GM21360 (cell line): ENCODE results near the gene CARMIL1.

Experiments used
- ATAC-seq: cut with Tn5 transposase; IDR thresholded peaks from one replicate; pipeline ENCODE4 v1.9.1; 2021; ENCODE audit warnings: mild to moderate bottlenecking, moderate library complexity; ENCODE audit not compliant: unreplicated experiment

The CARMIL1 gene

GRCh38 chr6:25497383-25498040 lies 218.3 kb downstream of the CARMIL1 start:
- no peak for ATAC-seq

GRCh38 chr6:25498505-25498904 lies 219.3 kb downstream of the CARMIL1 start:
- no peak for ATAC-seq

GRCh38 chr6:25499615-25500235 lies 220.6 kb downstream of the CARMIL1 start:
- ATAC-seq: no peak

GRCh38 chr6:25503686-25504085 lies 224.5 kb downstream of the CARMIL1 start:
- ATAC-seq: no peak

GRCh38 chr6:25504661-25505060 lies 225.5 kb downstream of the CARMIL1 start:
- ATAC-seq: no peak

GRCh38 chr6:25506020-25506419 lies 226.8 kb downstream of the CARMIL1 start:
- no peak for ATAC-seq

- no peak for ATAC-seq
Observed at GRCh38 chr6:25508051-25508450, 228.9 kb downstream of the CARMIL1 start.

- ATAC-seq: no peak
Observed at GRCh38 chr6:25511376-25511775, 232.2 kb downstream of the CARMIL1 start.

GRCh38 chr6:25512560-25512959 lies 233.4 kb downstream of the CARMIL1 start:
- ATAC-seq: no peak

GRCh38 chr6:25519856-25520255 lies 240.7 kb downstream of the CARMIL1 start:
- no peak for ATAC-seq

GRCh38 chr6:25524542-25524941 lies 245.4 kb downstream of the CARMIL1 start:
- no peak for ATAC-seq

GRCh38 chr6:25525078-25525477 lies 245.9 kb downstream of the CARMIL1 start:
- ATAC-seq: no peak

GRCh38 chr6:25534942-25535631 lies 255.9 kb downstream of the CARMIL1 start:
- no peak for ATAC-seq

- ATAC-seq: no peak
Observed at GRCh38 chr6:25535632-25536225, 256.6 kb downstream of the CARMIL1 start.

GRCh38 chr6:25536781-25537180 lies 257.6 kb downstream of the CARMIL1 start:
- ATAC-seq: no peak

- no peak for ATAC-seq
Observed at GRCh38 chr6:25537349-25538018, 258.3 kb downstream of the CARMIL1 start.

GRCh38 chr6:25541228-25541627 lies 262.1 kb downstream of the CARMIL1 start:
- no peak for ATAC-seq

GRCh38 chr6:25542984-25543910 lies 264.1 kb downstream of the CARMIL1 start:
- ATAC-seq: no peak

- ATAC-seq: no peak
Observed at GRCh38 chr6:25544833-25545232, 265.7 kb downstream of the CARMIL1 start.

- ATAC-seq: no peak
Observed at GRCh38 chr6:25547797-25548196, 268.6 kb downstream of the CARMIL1 start.
